ENCODE measurements around the gene APMAP. TPM values are rescaled to one million over a fixed set of nuclear protein-coding genes. Genes with fewer than 3 reads are reported as not detected.
A peak's percentile ranks its signal among the peaks of the same experiment; 100 is the strongest.

APMAP gene
- total and polyA plus RNA-seq, 2 of the 13 experiments (the other 11 are each of a cell fraction or from before 2014, with no cell fraction given), result 168 to 214 TPM

- TF ChIP-seq SMAD3 (CRISPR knock-in tag; IDR thresholded peaks at IDR 0.05) (peak; percentile 63; the same call in 1 of the 2 replicates), HIVEP1 (CRISPR knock-in tag; IDR thresholded peaks at IDR 0.05) (peak; percentile 27; the same call in 1 of the 2 replicates), SRSF1 (optimal IDR thresholded peaks at IDR 0.05; ENCODE audit: low read depth, low read length) (no peak), ATF3 (CRISPR knock-in tag; IDR thresholded peaks at IDR 0.05) (peak; percentile 84; the same call in 1 of the 2 replicates), PLSCR1 (CRISPR knock-in tag; IDR thresholded peaks at IDR 0.05; ENCODE audit: borderline replicate concordance) (no peak), PBX2 (CRISPR knock-in tag; IDR thresholded peaks at IDR 0.05) (no peak), POGZ (CRISPR knock-in tag; IDR thresholded peaks at IDR 0.05) (peak; percentile 53; the same call in 1 of the 2 replicates), KAT2B (IDR thresholded peaks at IDR 0.05; ENCODE audit: borderline replicate concordance, low read depth, low read length) (no peak), ATF7 (IDR thresholded peaks at IDR 0.05) (peak; percentile 51; the same call in 1 of the 2 replicates), ATF7 (CRISPR knock-in tag; IDR thresholded peaks at IDR 0.05) (no peak), ZNF574 (CRISPR knock-in tag; IDR thresholded peaks at IDR 0.05) (0 out of 2 replicates have a peak, but pooled peaks have one; percentile 26), ARID4A (CRISPR knock-in tag; IDR thresholded peaks at IDR 0.05; ENCODE audit: borderline replicate concordance) (peak; percentile 32; the same call in 1 of the 2 replicates), ZNF441 (CRISPR knock-in tag; IDR thresholded peaks at IDR 0.05; ENCODE audit: borderline replicate concordance) (no peak), MED1 (CRISPR knock-in tag; IDR thresholded peaks at IDR 0.05) (peak; percentile 79), TRAFD1 (CRISPR knock-in tag; IDR thresholded peaks at IDR 0.05; ENCODE audit: borderline replicate concordance) (no peak), HMG20B (CRISPR knock-in tag; conservative IDR thresholded peaks at IDR 0.05) (peak; percentile 73; the same call in 1 of the 2 replicates), MBD4 (IDR thresholded peaks at IDR 0.05; ENCODE audit: borderline replicate concordance, low read length) (no peak)
These were observed 5.3 kb downstream of the APMAP start (continued) for GRCh38 chr20:24987244-24987643.

Data from HepG2 (cell line).